HG03354 (cell line): ENCODE results near the gene KLHL3.

Experiments used
- ATAC-seq: cut with Tn5 transposase; IDR thresholded peaks from one replicate; pipeline ENCODE4 v1.9.1; 2021; ENCODE audit warnings: mild to moderate bottlenecking; ENCODE audit not compliant: unreplicated experiment, poor library complexity, severe bottlenecking

Gene KLHL3

GRCh38 chr5:137712139-137712667 lies 23.7 kb downstream of the KLHL3 start:
- ATAC-seq: no peak

GRCh38 chr5:137710086-137710485 lies 25.8 kb downstream of the KLHL3 start:
- ATAC-seq: no peak

GRCh38 chr5:137708796-137709559 lies 26.9 kb downstream of the KLHL3 start:
- ATAC-seq: no peak

GRCh38 chr5:137708062-137708461 lies 27.8 kb downstream of the KLHL3 start:
- ATAC-seq: no peak

- ATAC-seq: no peak
Measured at GRCh38 chr5:137706841-137707240, 29.0 kb downstream of the KLHL3 start.

DNA sequence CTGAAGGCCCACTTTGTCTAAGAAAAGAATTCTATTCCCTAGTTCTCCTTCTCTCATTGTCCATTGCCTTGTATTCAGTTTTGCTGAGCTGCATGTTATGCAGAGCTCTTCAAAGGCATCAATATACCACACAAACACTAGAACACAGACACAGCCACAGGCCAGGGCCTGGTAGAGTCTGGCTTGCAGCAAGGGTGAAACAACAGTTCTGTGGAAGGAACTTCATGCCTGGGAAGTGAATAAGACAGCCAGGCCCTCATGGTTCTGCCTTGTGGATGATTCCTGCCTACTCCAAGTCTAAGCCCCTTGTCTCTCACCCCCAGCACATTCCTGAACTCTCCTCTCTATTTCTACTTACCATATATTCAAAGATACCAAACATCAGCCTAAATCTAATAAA lies 30.8 kb downstream of the KLHL3 start:
- no peak for ATAC-seq

DNA sequence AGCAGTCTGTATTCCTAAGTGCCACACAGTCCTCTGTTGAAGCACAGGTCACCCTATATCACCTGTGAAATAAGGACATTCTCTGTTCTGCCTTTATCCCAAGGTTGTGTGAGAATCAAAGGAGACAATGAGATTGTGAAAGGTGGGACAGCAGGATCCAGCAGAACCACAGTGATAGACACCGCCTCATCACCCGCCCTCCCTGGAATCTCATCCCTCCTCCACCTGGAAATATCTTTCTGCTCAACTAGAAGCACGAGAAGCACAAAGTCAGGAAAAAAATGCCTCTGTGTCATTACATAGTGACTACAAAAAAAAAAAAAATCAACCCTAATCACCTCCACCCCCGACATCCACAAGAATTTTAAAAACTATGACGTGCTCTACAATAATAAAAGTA lies 32.3 kb downstream of the KLHL3 start:
- no peak for ATAC-seq

DNA sequence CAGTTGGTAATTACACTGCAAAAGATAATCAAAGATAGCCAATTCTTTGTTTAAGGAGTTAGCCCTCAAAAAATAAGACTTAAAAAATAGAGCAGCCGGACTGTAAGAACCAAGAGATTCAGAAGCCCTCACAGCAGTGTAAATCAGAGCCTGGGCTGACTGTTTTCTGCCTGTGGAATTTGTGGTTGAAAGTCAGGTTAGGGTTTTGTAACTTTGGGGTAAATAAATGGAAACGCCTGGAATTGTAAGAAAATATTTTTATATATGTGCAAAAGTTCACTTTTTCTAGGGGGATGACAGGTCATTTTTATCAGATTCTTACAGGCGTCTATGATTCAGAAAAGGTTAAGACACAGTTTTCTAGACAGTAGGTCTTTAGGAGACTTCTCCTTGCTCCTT lies 35.6 kb downstream of the KLHL3 start:
- ATAC-seq: no peak

- no peak for ATAC-seq
Measured at GRCh38 chr5:137699336-137700281, 36.3 kb downstream of the KLHL3 start.

DNA sequence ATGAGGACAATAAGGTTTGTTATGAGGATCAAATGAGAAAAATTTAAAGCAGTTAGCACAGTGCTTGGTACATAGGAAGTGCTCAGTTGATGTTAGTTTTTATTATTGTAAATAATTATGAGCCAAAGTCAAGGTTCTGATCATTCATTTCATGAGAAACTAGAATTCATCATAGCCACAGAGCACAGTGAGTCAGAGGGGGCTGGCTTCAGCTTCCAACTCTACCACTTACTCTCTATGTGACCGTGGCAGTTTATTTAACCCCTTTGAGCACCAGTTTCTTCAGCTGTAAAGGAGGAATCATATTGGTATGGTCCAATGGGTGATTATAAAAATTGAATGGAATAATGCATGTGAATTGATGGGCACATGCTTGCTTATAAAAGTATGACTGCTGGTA lies 39.4 kb downstream of the KLHL3 start:
- ATAC-seq: no peak

DNA sequence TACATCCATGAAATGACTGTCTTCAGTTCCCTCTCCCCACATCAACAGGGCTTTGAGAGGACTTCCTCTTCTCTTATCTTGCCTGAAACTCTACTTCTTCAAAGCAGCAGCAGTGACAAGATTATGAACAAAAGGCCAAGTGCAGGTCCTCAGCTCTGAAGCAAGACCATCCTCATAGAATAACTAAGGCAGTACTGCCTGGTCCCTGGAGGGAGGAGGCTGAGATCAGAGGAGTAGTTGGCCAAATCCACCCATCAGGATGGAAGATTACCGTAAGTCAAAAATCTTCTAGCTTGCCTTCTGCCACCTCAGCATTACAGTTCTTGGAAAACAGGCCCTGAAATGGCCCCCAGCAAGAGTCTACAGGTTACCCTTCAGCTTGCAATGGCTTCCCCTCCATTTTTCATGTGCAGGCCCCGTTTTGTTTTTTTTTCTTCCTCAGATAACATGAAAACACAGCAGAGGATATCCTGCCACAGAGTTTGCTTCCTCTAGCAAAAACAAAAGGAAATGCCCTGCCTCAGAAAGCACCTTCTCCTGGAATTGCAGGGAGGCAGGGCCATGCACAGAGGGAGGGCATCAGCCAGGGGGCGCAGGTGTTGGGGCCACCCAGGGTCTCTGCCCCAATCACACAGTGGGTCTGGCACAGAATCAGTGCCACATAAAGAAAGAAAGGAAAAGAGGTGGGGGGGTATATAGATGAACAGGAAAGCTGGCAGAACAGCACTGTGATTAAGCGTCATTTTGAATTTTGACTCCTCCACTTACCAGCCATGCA lies 40.0 kb downstream of the KLHL3 start:
- no peak for ATAC-seq

DNA sequence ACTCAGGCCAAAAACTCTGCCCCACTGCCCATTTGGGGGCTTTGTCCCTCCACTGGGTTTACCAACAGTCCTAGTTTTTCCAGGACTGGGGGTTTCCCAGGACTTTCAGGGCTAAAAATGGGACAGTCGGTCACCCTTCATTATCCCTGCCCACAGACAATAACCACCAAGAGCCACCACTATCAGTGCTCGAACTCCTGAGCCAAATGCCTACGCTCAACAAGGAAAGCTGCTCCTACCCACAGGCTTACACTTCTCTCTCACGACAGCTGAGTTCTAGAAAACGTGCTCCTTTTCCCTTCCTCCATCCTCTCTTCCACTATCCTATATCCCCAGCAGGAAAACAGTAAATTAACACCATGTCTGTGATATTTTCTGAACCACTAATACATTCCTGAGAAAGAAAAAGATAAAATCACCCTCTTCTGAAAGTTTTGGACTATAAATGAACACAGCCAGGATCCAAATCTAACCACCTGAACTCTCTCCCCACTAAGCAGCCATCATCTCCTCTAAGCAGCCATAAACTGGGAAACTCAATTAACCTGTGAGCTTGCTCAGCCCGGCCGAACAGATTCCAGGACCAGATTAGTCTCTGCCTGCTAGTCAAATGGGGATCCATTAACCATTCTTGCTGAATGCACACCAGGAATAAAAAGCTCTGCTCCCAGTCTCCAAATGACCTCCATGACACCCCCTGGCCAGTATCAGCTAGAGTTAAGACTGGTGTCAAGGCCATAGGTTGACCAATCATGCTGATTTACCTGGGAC lies 41.8 kb downstream of the KLHL3 start:
- no peak for ATAC-seq

DNA sequence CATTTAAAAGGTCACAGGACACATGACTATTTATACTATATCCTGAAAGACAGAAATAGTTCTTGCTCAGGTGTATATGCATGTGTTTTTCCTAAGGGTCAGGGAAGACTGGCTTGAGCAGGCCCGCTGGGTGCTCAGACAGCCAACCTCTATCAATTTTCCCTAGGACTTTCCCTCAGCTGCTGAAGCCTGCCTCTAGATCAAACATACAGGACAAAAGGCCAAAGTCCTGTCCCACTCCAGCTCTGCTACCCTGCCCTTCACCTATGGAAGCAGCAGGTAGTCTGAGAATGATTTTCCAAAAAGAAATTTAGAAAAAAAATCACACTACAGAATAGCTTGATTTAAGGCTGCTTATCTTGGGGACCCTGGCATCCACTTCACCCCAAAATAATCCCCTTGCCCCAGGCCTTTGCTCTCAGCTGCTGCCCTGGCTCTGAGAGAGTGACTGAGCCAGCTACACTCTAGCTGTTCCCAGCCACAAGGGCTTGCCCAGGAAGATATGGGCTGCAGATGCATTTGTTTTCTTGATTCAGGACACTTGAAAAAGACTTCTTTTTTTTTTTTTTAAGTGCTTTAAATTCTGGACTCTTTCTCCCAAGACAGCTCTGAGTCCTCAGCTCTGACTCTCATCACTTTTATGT lies 42.5 kb downstream of the KLHL3 start:
- ATAC-seq: no peak

- no peak for ATAC-seq
Measured at GRCh38 chr5:137689306-137689705, 46.6 kb downstream of the KLHL3 start.

DNA sequence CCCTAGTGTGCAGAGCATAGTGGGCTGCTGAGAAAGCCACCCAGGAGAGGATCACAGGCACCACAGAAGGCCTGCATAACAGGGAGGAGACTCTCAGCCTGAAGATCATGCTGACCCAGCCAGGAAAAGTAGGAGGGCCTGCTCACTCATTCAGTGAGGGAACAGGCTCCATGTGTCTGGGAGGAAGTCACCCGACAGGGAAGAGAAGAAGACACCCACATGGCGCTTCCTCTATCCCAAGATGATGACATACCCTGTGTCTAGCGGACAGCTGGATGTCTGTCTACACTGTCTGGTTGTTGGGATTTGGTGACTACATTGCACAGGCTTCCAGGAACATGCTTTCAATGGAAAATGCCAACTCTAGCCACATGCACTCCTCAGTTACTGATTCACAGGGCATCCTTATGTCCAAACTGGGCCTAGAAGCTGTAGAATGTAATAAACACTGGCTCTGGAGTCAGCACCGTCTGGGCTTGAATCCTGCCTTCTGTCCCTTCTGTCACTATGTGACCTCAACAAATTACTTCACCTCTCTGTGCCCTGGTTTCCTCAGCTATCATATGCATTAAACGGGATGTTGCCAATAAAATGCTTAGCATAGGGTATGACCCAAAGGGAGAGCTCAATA lies 47.6 kb downstream of the KLHL3 start:
- ATAC-seq: no peak

GRCh38 chr5:137684761-137685160 lies 51.1 kb downstream of the KLHL3 start:
- no peak for ATAC-seq

GRCh38 chr5:137681191-137681590 lies 54.7 kb downstream of the KLHL3 start:
- ATAC-seq: no peak

- ATAC-seq: no peak
Measured at GRCh38 chr5:137679910-137680309, 56.0 kb downstream of the KLHL3 start.
